ENCODE data around the gene SLC5A5.

DNA sequence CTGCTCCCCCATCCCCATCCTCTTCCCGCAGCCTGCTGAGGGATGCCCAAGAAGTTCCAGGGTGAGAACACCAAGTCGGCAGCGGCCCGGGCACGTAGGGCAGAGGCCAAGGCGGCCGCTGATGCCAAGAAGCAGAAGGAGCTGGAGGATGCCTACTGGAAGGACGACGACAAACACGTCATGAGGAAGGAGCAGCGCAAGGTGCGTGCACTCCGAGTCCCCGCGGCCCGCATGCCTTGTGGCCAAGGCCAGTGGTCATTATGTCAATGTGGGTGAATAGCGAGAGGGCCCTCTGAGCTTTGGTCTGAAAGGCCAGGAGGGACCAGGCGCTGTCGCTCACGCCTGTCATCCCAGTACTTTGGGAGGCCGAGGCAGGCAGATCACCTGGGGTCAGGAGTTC lies 64.6 kb downstream of the SLC5A5 start:
- TF ChIP-seq, protein P1, sequence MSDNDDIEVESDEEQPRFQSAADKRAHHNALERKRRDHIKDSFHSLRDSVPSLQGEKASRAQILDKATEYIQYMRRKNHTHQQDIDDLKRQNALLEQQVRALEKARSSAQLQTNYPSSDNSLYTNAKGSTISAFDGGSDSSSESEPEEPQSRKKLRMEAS (IDR thresholded peaks at IDR 0.05), result no peak
- TF ChIP-seq RAD21 (IDR thresholded peaks at IDR 0.05; ENCODE audit: low read depth) (no peak), EGR1 (IDR thresholded peaks at IDR 0.05) (no peak), TAF1 (IDR thresholded peaks at IDR 0.05; ENCODE audit: low read depth) (no peak), FOXM1 (IDR thresholded peaks at IDR 0.05; ENCODE audit: borderline replicate concordance, low read depth) (no peak), YY1 (IDR thresholded peaks at IDR 0.05; ENCODE audit: low read depth) (no peak), EP300 (IDR thresholded peaks at IDR 0.05; ENCODE audit: borderline replicate concordance) (no peak), NFIC (IDR thresholded peaks at IDR 0.05) (no peak), TEAD4 (IDR thresholded peaks at IDR 0.05) (no peak)
- TF ChIP-seq, protein P2, sequence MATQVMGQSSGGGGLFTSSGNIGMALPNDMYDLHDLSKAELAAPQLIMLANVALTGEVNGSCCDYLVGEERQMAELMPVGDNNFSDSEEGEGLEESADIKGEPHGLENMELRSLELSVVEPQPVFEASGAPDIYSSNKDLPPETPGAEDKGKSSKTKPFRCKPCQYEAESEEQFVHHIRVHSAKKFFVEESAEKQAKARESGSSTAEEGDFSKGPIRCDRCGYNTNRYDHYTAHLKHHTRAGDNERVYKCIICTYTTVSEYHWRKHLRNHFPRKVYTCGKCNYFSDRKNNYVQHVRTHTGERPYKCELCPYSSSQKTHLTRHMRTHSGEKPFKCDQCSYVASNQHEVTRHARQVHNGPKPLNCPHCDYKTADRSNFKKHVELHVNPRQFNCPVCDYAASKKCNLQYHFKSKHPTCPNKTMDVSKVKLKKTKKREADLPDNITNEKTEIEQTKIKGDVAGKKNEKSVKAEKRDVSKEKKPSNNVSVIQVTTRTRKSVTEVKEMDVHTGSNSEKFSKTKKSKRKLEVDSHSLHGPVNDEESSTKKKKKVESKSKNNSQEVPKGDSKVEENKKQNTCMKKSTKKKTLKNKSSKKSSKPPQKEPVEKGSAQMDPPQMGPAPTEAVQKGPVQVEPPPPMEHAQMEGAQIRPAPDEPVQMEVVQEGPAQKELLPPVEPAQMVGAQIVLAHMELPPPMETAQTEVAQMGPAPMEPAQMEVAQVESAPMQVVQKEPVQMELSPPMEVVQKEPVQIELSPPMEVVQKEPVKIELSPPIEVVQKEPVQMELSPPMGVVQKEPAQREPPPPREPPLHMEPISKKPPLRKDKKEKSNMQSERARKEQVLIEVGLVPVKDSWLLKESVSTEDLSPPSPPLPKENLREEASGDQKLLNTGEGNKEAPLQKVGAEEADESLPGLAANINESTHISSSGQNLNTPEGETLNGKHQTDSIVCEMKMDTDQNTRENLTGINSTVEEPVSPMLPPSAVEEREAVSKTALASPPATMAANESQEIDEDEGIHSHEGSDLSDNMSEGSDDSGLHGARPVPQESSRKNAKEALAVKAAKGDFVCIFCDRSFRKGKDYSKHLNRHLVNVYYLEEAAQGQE (IDR thresholded peaks at IDR 0.05; ENCODE audit: low read depth), result no peak
- TF ChIP-seq, protein P3, sequence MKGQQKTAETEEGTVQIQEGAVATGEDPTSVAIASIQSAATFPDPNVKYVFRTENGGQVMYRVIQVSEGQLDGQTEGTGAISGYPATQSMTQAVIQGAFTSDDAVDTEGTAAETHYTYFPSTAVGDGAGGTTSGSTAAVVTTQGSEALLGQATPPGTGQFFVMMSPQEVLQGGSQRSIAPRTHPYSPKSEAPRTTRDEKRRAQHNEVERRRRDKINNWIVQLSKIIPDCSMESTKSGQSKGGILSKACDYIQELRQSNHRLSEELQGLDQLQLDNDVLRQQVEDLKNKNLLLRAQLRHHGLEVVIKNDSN (IDR thresholded peaks at IDR 0.05), result no peak

Data from Ishikawa (cell line).